ENCODE measurements around the gene LIPC. TPM values are rescaled to one million over a fixed set of nuclear protein-coding genes. Genes with fewer than 3 reads are reported as not detected.

Gene LIPC
- polyA plus RNA-seq, 1 experiment, result 0.31 TPM

DNA sequence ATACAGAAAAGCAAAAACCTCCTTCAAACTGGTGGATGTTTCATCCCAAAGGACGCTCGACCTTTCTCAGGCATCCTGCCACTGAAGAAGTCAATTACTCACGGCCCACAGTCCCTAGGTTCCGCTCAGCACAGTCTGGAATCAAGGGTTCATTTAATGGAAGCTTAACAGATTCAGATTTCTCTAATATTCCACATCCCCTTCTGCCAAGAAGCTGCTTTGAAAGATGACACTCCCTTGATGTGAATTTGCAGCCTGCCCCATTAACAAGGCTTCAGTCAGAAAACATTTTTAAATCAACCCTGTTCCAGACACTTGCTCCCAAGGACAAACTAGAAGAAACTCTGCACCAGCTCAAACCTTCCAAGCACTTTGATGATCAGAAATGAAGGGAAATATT lies 81.2 kb downstream of the LIPC start:
- H3K36me3 ChIP-seq (ENCODE audit: control insufficient read depth, insufficient read depth, low read length), result no peaks in the 10 kb centered on the region
- DNase-seq (ENCODE audit: low read depth), result no peak
- no peaks in the 10 kb centered on the region for H3K27me3 ChIP-seq (ENCODE audit: control insufficient read depth, insufficient read depth, low read length)
- no peak overlapping the region for H3K4me3 ChIP-seq (ENCODE audit: low read depth, low read length)
- POLR2A ChIA-PET, result no interaction called here
- TF ChIP-seq, protein P1, sequence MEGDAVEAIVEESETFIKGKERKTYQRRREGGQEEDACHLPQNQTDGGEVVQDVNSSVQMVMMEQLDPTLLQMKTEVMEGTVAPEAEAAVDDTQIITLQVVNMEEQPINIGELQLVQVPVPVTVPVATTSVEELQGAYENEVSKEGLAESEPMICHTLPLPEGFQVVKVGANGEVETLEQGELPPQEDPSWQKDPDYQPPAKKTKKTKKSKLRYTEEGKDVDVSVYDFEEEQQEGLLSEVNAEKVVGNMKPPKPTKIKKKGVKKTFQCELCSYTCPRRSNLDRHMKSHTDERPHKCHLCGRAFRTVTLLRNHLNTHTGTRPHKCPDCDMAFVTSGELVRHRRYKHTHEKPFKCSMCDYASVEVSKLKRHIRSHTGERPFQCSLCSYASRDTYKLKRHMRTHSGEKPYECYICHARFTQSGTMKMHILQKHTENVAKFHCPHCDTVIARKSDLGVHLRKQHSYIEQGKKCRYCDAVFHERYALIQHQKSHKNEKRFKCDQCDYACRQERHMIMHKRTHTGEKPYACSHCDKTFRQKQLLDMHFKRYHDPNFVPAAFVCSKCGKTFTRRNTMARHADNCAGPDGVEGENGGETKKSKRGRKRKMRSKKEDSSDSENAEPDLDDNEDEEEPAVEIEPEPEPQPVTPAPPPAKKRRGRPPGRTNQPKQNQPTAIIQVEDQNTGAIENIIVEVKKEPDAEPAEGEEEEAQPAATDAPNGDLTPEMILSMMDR (IDR thresholded peaks at IDR 0.05; ENCODE audit: insufficient read depth, low read depth, low read length), result no peak
- CTCF ChIA-PET, result interaction anchor here (0.7 to 1.3 kb wide), 2 partner anchors 9 to 25 kb away, joined by 3 read pairs; no protein-coding TSS in a partner anchor

DNA sequence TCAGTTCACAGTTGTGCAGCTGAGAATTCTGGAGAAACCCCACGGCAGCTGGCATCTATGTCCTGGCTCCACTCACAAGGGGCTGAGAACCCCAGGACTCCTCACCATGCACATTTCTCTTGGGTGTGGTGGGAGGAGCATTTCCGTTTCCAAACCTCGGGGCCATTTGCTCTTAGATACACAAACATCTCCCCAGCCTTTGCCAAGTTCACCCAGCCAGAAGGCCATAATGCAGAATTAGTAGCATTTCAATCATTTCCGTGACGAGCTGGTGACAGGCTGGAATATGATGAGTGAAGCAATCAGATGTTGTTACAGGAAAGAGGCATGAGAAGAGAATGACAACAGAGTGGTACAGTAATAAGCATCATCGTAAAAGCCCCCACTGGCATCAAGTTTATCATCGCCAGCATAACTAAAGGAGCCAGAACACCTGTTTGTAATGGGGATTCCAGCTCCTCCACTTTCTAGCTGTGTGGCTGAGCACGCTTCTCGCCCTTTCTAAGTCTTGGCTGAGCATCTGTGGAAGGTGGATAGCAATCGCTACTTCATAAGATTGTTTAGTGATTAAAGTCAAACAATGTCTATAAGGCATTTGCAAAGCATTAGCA lies 82.0 kb downstream of the LIPC start:
- Histone ChIP-seq H3K36me3 (ENCODE audit: control insufficient read depth, insufficient read depth, low read length) (no peaks in the 10 kb centered on the region), H3K27me3 (ENCODE audit: control insufficient read depth, insufficient read depth, low read length) (no peaks in the 10 kb centered on the region), H3K4me3 (ENCODE audit: low read depth, low read length) (no peak overlapping the region)
- TF ChIP-seq, protein P1 (IDR thresholded peaks at IDR 0.05; ENCODE audit: insufficient read depth, low read depth, low read length), result no peak
- ChIA-PET POLR2A (no interaction called here), CTCF (interaction anchor here (0.7 to 1.3 kb wide), 2 partner anchors 8 to 24 kb away, joined by 3 read pairs; no protein-coding TSS in a partner anchor)
- no peak for DNase-seq (ENCODE audit: low read depth)

DNA sequence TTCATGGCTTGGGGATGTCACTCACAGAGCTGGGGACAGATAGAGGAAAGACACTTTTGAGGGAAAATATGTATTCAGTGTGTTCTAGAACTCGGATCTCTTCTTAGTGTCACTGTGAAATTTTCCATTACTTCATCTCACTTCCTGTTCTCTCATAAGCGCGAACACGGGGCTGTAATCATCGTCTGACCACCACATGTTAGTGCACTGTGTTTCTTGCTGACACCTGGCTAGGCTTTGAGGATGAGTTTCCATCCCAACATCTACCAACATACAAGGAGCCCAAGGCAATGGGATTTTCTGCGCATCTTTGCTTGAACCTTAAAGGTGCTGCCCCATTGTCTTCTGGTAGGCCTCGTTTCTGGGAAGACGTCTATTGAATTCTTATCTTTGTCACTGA lies 84.0 kb downstream of the LIPC start:
- no peaks in the 10 kb centered on the region for H3K27me3 ChIP-seq (ENCODE audit: control insufficient read depth, insufficient read depth, low read length)
- no peak overlapping the region for H3K4me3 ChIP-seq (ENCODE audit: low read depth, low read length)
- TF ChIP-seq, protein P1 (IDR thresholded peaks at IDR 0.05; ENCODE audit: insufficient read depth, low read depth, low read length), result no peak
- H3K36me3 ChIP-seq (ENCODE audit: control insufficient read depth, insufficient read depth, low read length), result no peaks in the 10 kb centered on the region
- DNase-seq (ENCODE audit: low read depth), result no peak
- ChIA-PET CTCF (no interaction called here), POLR2A (interaction anchor here (1.1 kb wide), 1 partner anchor 10 kb away, joined by 3 read pairs; no protein-coding TSS in a partner anchor)

DNA sequence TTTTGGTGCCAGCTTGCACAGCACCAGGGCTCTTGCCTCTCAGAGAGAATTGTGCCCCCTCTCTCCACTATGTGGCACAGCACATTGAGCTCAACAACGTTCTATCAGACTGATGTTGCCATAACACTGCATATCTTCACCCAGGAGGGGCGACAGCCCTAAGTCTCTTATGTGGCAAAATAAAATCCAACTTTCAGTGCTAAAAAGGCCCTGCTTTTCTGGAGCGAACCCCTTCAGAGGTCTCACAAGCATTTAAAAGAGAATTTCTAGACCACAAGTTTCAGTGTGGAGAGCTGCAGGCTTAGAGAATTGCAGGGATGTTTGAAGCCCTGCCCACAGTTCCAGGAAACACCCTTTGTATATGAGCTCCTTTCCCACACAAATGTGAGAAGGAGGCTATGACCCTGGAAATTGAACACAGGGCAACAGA lies 85.5 kb downstream of the LIPC start:
- no peaks in the 10 kb centered on the region for H3K36me3 ChIP-seq (ENCODE audit: control insufficient read depth, insufficient read depth, low read length)
- ChIA-PET CTCF (interaction anchor here (1.3 to 1.5 kb wide), 2 partner anchors 10 to 11 kb away, joined by 4 to 6 read pairs; no protein-coding TSS in a partner anchor), POLR2A (no interaction called here)
- TF ChIP-seq, protein P1 (IDR thresholded peaks at IDR 0.05; ENCODE audit: insufficient read depth, low read depth, low read length), result no peak
- no peak overlapping the region for H3K4me3 ChIP-seq (ENCODE audit: low read depth, low read length)
- H3K27me3 ChIP-seq (ENCODE audit: control insufficient read depth, insufficient read depth, low read length), result no peaks in the 10 kb centered on the region
- DNase-seq (ENCODE audit: low read depth), result no peak

DNA sequence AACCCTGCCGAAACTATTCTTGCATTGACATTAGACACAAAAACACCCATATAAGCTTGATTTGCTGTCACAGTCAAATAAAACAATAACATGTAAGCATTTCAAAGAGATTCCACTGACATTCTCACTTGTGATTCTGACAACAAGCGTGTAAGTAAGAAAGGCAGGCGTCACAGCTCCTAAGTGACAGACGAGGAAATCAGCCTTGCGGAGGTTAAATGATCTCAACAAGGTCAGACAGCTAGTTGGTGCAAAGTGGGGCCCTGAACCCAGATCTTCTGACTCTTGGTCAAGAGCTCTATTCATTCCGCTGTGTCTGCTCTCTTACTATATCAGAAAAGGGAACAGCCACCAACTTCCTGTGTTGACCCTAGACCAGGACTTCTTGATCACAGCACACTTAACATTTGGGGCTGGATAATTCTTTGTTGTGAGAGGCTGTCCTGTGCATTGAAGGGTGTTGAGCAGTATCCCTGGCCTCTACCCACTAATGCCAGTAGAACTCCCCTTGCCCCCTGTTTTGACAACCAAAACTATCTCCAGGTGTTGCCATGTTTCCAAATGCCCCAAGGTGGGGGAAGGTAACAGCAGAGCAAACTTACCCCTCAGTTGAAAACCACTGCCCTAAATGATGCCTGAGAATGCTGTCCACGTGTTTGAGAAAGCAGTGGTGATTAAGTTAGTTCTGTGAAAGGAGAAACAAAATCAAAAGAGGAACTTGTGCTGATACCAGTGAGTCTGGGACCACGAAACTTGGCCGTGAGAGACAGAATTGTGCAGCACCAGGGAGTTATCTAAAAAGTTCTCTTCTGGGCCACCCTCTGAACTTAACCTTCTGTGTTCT lies 86.1 kb downstream of the LIPC start:
- Histone ChIP-seq H3K36me3 (ENCODE audit: control insufficient read depth, insufficient read depth, low read length) (no peaks in the 10 kb centered on the region), H3K4me3 (ENCODE audit: low read depth, low read length) (no peak overlapping the region), H3K27me3 (ENCODE audit: control insufficient read depth, insufficient read depth, low read length) (no peaks in the 10 kb centered on the region)
- ChIA-PET CTCF (interaction anchor here (1.3 to 1.5 kb wide), 2 partner anchors 10 to 11 kb away, joined by 4 to 6 read pairs; no protein-coding TSS in a partner anchor), POLR2A (no interaction called here)
- no peak for DNase-seq (ENCODE audit: low read depth)
- TF ChIP-seq, protein P1 (IDR thresholded peaks at IDR 0.05; ENCODE audit: insufficient read depth, low read depth, low read length), result no peak

Data from BJ (cell line).